GM12878 (cell line): ENCODE measurements around the gene RPS8. TPM values are rescaled to one million over a fixed set of nuclear protein-coding genes. Genes with fewer than 3 reads are reported as not detected.

Experiments used
- BACH1 ChIP-seq: fragments of 450-650 bp; IDR thresholded peaks from 2 replicates; pipeline ENCODE4 v1.6.1; 2017; ENCODE audit warnings: mild to moderate bottlenecking, borderline replicate concordance
- BCL11A ChIP-seq: IDR thresholded peaks from 2 replicates; pipeline ENCODE4 v1.6.1; 2011; ENCODE audit warnings: low read depth, low read length
- CREB1 ChIP-seq: IDR thresholded peaks from 2 replicates; pipeline ENCODE4 v1.6.1; 2012; ENCODE audit warnings: low read depth, mild to moderate bottlenecking, inconsistent platforms
- CREM ChIP-seq: IDR thresholded peaks from 2 replicates; pipeline ENCODE4 v1.6.1; 2014; ENCODE audit warnings: antibody characterized with exemption, low read depth
- E2F8 ChIP-seq: fragments of 450-650 bp; IDR thresholded peaks from 2 replicates; pipeline ENCODE4 v1.6.1; 2018; ENCODE audit warnings: mild to moderate bottlenecking, low read depth, moderate library complexity; ENCODE audit not compliant: partially characterized antibody
- GABPA ChIP-seq: IDR thresholded peaks from 2 replicates; pipeline ENCODE4 v1.6.1; 2014; ENCODE audit warnings: antibody characterized with exemption, low read depth, mild to moderate bottlenecking, inconsistent platforms
- MEF2A ChIP-seq: IDR thresholded peaks from 2 replicates; pipeline ENCODE4 v1.6.1; 2011; ENCODE audit warnings: low read depth, mild to moderate bottlenecking, low read length, moderate library complexity; ENCODE audit not compliant: insufficient read depth
- NR2C2 ChIP-seq: IDR thresholded peaks from 2 replicates; pipeline ENCODE4 v1.6.1; 2011; ENCODE audit warnings: borderline replicate concordance, low read depth; ENCODE audit not compliant: control insufficient read depth, insufficient read length
- NRF1 ChIP-seq: conservative IDR thresholded peaks from 2 replicates; pipeline ENCODE4 v1.6.1; 2011; ENCODE audit warnings: mild to moderate bottlenecking, low read depth, low read length, improper control_type of control experiment
- PAX5 ChIP-seq: IDR thresholded peaks from 2 replicates; pipeline ENCODE4 v1.6.1; 2011; ENCODE audit warnings: low read depth, low read length, borderline replicate concordance
- POLR2AphosphoS2 ChIP-seq: IDR thresholded peaks from 2 replicates; pipeline ENCODE4 v1.6.1; 2011; ENCODE audit warnings: low read depth, mild to moderate bottlenecking, low read length, improper control_type of control experiment, moderate library complexity
- RAD21 ChIP-seq: IDR thresholded peaks from 2 replicates; pipeline ENCODE4 v1.6.1; 2011; ENCODE audit warnings: mild to moderate bottlenecking, low read depth, low read length, moderate library complexity; ENCODE audit not compliant: insufficient read depth
- SIN3A ChIP-seq: IDR thresholded peaks from 2 replicates; pipeline ENCODE4 v1.6.1; 2012; ENCODE audit warnings: low read depth, low read length, improper control_type of control experiment
- SMC3 ChIP-seq: IDR thresholded peaks from 2 replicates; pipeline ENCODE4 v1.6.1; 2011; ENCODE audit warnings: low read length, improper control_type of control experiment, borderline replicate concordance
- ZNF217 ChIP-seq: fragments of 450-650 bp; IDR thresholded peaks from 2 replicates; pipeline ENCODE4 v1.6.1; 2017; ENCODE audit warnings: antibody characterized with exemption, mild to moderate bottlenecking
- ZNF592 ChIP-seq: fragments of 450-650 bp; IDR thresholded peaks from 2 replicates; pipeline ENCODE4 v1.6.1; 2017; ENCODE audit warnings: mild to moderate bottlenecking, moderate library complexity
- polyA plus RNA-seq, 11 experiments: library from polyadenylated mRNA; depleted of rRNA in 4 of 11; unstranded in 6 of 11; stranded (reverse) in 5 of 11; fragments of >200 nt; fragmentation: Nextera tagmentation in 4 of 11; fragmentation: Illumina TruSeq in 1 of 11; extraction: Ambion mirVana in 4 of 11; extraction: Trizol in 1 of 11; gene quantifications; 1 replicate in 1 of 11; 2 replicates in 10 of 11; pipeline versions ENCODE4 v1.2.1 to v1.2.3, GENCODE V29; 2011 to 2016; ENCODE audit warnings: inconsistent platforms in 2 of 11, missing spikeins in 2 of 11, low read depth in 1 of 11
- total RNA-seq, 4 experiments: library from RNA; depleted of rRNA in 3 of 4; stranded (reverse); fragments of >200 nt in 3 of 4; fragmentation: Illumina TruSeq in 1 of 4; extraction: Trizol in 1 of 4; gene quantifications; 2 replicates each; pipeline versions ENCODE4 v1.2.1 to v1.2.3, GENCODE V29; 2013 to 2021
- TF ChIP-seq, protein P1 (sequence below): fragments of 450-650 bp; conservative IDR thresholded peaks from 2 replicates; pipeline ENCODE4 v1.6.1; 2017; ENCODE audit warnings: mild to moderate bottlenecking, moderate library complexity
- TF ChIP-seq, protein P2 (sequence below): fragments of 450-650 bp; formaldehyde crosslinking; IDR thresholded peaks from 2 replicates; pipeline ENCODE4 v1.4.0; 2022; ENCODE audit warnings: mild to moderate bottlenecking, moderate library complexity

Gene RPS8
- total and polyA plus RNA-seq, 10 of the 15 experiments (the other 5 are each of a cell fraction or from before 2014, with no cell fraction given): 1,296 to 3,461 (median 2,877) TPM

- TF ChIP-seq NR2C2 (no peak), PAX5 (peak; percentile 67; the same call in 1 of the 2 replicates), RAD21 (no peak), BACH1 (peak; percentile 44; the same call in 1 of the 2 replicates), NRF1 (no peak), CREM (no peak), SIN3A (no peak), E2F8 (no peak), POLR2AphosphoS2 (no peak), MEF2A (no peak), SMC3 (no peak), BCL11A (peak; percentile 67), ZNF592 (no peak), CREB1 (no peak), GABPA (no peak), ZNF217 (no peak)
- TF ChIP-seq, protein P1, sequence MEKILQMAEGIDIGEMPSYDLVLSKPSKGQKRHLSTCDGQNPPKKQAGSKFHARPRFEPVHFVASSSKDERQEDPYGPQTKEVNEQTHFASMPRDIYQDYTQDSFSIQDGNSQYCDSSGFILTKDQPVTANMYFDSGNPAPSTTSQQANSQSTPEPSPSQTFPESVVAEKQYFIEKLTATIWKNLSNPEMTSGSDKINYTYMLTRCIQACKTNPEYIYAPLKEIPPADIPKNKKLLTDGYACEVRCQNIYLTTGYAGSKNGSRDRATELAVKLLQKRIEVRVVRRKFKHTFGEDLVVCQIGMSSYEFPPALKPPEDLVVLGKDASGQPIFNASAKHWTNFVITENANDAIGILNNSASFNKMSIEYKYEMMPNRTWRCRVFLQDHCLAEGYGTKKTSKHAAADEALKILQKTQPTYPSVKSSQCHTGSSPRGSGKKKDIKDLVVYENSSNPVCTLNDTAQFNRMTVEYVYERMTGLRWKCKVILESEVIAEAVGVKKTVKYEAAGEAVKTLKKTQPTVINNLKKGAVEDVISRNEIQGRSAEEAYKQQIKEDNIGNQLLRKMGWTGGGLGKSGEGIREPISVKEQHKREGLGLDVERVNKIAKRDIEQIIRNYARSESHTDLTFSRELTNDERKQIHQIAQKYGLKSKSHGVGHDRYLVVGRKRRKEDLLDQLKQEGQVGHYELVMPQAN: no peak
- TF ChIP-seq, protein P2, sequence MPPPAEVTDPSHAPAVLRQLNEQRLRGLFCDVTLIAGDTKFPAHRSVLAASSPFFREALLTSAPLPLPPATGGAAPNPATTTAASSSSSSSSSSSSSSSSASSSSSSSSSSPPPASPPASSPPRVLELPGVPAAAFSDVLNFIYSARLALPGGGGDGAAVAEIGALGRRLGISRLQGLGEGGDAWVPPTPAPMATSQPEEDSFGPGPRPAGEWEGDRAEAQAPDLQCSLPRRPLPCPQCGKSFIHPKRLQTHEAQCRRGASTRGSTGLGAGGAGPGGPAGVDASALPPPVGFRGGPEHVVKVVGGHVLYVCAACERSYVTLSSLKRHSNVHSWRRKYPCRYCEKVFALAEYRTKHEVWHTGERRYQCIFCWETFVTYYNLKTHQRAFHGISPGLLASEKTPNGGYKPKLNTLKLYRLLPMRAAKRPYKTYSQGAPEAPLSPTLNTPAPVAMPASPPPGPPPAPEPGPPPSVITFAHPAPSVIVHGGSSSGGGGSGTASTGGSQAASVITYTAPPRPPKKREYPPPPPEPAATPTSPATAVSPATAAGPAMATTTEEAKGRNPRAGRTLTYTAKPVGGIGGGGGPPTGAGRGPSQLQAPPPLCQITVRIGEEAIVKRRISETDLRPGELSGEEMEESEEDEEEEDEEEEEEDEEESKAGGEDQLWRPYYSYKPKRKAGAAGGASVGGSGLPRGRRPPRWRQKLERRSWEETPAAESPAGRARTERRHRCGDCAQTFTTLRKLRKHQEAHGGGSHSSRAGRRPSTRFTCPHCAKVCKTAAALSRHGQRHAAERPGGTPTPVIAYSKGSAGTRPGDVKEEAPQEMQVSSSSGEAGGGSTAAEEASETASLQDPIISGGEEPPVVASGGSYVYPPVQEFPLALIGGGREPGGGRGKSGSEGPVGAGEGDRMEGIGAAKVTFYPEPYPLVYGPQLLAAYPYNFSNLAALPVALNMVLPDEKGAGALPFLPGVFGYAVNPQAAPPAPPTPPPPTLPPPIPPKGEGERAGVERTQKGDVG: no peak
These were observed 34.9 kb downstream of the RPS8 start (continued) for GRCh38 chr1:44810101-44810761.
